ENCODE results near the gene COX20.

Gene COX20

DNA sequence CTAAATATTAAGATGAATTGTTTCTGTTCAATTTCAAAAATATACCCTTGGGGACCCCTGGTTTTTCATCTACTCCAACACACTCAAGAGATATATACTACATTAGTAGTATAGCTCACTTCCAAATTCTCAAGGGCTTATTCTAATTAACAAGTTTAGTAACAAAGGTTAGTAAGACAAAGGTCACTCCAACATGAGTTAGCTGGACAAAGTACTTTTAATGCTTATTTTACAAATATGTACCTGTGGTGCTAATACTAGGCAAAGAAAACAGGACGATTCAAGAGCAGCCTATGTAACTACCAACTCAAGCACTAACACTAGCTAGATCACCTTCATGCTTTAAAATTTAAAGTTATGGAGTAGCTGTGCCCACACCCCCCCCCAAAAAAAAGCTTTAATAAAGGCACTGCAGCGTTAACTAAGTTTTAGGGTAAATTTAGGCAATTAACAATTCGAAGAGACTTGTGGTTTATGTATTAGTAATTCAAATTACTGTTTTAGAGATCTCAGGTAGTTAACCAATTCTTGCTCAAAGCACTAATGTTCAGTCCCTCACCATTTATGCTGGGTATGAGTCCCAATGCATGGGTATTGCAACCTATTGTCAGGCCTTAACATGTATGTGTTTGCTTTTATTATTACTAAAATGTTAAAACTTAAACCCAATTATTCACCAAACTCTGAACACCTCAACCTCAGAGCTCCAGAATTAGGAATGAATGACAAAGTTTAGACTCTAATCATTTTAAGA, 14.8 kb downstream of the COX20 start:
- TF ChIP-seq, protein P1, sequence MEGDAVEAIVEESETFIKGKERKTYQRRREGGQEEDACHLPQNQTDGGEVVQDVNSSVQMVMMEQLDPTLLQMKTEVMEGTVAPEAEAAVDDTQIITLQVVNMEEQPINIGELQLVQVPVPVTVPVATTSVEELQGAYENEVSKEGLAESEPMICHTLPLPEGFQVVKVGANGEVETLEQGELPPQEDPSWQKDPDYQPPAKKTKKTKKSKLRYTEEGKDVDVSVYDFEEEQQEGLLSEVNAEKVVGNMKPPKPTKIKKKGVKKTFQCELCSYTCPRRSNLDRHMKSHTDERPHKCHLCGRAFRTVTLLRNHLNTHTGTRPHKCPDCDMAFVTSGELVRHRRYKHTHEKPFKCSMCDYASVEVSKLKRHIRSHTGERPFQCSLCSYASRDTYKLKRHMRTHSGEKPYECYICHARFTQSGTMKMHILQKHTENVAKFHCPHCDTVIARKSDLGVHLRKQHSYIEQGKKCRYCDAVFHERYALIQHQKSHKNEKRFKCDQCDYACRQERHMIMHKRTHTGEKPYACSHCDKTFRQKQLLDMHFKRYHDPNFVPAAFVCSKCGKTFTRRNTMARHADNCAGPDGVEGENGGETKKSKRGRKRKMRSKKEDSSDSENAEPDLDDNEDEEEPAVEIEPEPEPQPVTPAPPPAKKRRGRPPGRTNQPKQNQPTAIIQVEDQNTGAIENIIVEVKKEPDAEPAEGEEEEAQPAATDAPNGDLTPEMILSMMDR (IDR thresholded peaks at IDR 0.05) = no peak

DNA sequence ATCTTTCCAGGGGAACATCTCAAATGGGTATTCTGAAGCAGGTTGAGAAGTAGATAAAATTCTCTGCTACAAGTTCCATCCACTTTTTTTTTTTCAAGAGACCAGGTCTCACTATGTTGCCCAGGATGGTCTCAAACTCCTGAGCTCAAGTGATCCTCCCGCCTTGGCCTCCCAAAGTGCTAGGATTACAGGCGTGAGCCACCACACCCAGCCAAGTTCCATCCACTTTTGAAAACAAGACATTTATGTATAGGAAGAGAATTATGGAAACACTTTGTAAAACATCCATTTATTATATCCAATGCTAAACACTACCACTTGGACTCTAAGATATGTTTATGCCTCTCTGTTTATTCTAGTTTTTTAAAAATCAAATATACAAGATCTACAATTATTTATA, 15.4 kb downstream of the COX20 start:
- TF ChIP-seq, protein P1 (IDR thresholded peaks at IDR 0.05) = no peak

DNA sequence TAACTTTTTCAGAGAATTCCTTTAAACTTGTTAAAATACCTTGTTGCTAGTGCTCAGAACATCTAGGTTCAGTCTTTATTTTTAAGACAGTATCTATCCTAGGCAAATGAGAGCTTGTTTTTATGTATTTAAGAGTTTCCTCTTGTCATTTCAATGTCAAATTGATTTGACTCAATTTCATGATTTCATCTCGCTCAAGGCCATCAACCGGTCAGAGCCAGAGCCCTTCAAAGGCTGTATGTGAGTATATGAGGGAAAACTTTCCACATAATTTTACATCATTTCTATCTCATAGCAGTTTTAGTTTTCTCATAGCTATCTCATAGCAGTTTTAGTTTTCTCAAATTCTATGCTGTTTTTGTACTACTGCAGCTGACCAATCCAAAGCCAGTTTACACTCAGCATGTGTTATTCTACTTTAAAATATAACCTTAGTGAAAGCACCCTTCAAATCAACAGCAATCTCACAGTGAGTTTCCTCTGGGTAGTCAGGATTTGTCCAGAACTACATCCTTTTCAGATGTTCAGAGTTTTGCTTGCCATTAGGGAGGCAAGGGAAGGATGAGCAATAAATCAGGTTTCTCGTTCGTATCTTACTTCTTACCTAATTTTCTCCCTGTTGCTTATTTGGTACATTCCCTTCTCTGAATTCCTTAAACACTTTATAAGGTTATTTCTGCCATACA, 16.2 kb downstream of the COX20 start:
- TF ChIP-seq, protein P1 (IDR thresholded peaks at IDR 0.05) = no peak

DNA sequence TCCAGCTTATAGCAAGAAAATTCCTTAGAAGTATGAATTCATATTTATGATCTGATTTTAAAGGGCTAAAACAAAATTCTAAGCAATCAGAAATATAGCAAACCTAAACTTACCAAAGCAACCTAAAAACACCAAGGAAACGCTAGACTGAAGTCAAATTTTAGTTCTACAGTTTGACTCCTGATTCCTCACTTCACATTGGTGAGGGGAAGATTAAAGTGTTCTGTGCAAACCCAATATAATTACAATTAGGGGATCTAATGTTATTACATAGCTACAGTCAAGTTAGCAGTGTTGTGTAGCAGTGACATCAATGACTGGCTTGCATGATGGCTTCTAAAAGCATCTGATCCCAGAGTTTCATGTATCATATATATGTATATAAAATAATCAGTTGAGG, 17.2 kb downstream of the COX20 start:
- TF ChIP-seq, protein P1 (IDR thresholded peaks at IDR 0.05) = no peak

DNA sequence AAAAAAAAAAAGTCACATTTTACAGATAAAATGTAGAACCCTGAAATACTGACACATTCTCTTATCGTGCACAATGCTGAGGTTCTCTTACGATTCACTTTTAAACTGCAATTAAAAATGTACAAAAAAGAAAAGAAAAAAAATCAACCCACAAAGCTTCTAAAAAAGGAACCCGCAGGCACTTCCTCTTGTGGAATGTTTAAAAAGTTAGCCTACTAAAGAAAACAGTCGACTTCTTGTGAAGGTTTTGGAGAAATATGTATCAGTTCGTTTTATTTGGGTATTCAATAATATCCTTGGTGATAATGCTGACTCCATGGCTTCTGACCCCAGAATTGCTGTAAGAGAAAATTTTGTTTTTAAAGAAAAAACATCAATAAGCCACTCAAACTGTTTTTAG, 18.7 kb downstream of the COX20 start:
- TF ChIP-seq, protein P1 (IDR thresholded peaks at IDR 0.05) = no peak

DNA sequence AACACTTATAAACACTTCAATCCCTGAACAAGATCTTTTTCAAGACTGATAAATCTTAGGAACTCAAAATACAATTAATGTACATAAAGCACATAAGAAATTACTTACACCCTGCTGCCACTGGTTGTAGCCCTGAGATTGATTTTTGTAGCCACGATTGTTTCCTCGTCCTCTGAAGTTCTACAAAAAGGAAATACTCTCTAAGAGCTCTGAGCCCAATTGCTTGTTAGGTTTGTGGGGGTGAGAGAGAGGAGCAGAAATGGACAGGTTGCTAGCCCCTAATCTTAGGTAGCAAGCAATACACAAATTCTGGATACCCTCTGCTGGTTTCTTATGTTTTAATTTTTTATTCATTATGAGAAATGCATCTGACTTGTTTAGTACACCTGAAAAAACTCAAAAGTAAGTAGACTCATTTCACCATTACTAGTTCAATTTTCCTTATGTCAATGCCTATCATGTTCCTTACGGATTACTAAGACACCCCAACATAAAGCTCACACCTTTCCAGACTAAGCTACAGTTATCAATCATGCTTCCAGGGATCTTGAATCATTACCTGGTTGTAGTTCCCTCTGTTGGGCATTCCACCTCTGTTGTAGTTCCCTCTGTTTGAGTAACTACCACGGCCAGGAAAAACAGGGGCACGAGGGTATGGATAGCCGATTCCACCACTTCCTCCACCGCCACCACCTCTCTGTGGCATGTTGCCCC, 19.6 kb downstream of the COX20 start:
- TF ChIP-seq, protein P1 (IDR thresholded peaks at IDR 0.05) = no peak

DNA sequence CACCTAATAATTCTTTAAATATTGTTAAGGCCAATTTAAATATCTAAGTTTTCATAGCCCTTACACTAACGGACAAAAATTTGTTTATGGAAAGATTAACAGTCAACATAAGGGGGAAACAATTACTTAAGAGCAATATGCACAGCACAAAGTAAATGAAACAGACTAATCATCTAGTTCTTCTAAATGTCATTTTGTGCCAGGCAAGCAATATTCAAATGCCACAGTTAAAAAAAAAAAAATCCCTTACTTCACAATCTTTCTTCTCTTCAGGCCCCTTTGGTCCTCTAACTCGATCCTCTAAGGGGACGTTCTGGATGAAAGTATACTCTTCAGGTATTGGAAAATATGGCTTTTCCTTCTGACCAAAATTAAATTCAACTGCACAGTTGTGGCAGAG, 22.3 kb downstream of the COX20 start:
- TF ChIP-seq, protein P1 (IDR thresholded peaks at IDR 0.05) = no peak

Data from LNCAP (cell line).